ENCODE data around the gene FHL5. TPM values are rescaled to one million over a fixed set of nuclear protein-coding genes. Genes with fewer than 3 reads are reported as not detected.

The FHL5 gene
- total RNA-seq, 1 donor from 2014 or later, result not detected

GRCh38 chr6:96532399-96532798 is 30.5 kb upstream of the FHL5 start:
- H3K9me3 Mint-ChIP-seq, result peaks cover 6% of the 10 kb centered on the region
- Histone ChIP-seq H3K27ac (no peak overlapping the region), H3K9me3 (ENCODE audit: low read depth) (no peaks in the 10 kb centered on the region), H3K27me3 (no peaks in the 10 kb centered on the region), H3K79me2 (ENCODE audit: low read depth) (no peaks in the 10 kb centered on the region), H3F3A (ENCODE audit: low read depth) (no peaks in the 10 kb centered on the region), H3K9ac (no peak overlapping the region), H2AFZ (replicated peaks) (no peak overlapping the region), H3K36me3 (peaks cover 39% of the 10 kb centered on the region), H3K4me2 (no peak overlapping the region), H4K20me1 (ENCODE audit: low read depth) (no peaks in the 10 kb centered on the region), H3K4me1 (no peaks in the 10 kb centered on the region), H3K4me3 (no peak overlapping the region)
- no peak overlapping the region for H3K27ac Mint-ChIP-seq
- no peak overlapping the region for H3K4me3 Mint-ChIP-seq
- TF ChIP-seq EZH2phosphoT487 (IDR thresholded peaks at IDR 0.05), result no peak
- no peak for TF ChIP-seq CTCF (IDR thresholded peaks at IDR 0.05)
- no peak for TF ChIP-seq EZH2 (IDR thresholded peaks at IDR 0.05)
- peaks cover 42% of the 10 kb centered on the region for H3K36me3 Mint-ChIP-seq
- no peak for DNase-seq (ENCODE audit: low spot score)
- no peaks in the 10 kb centered on the region for H3K4me1 Mint-ChIP-seq
- no peaks in the 10 kb centered on the region for H3K27me3 Mint-ChIP-seq (ENCODE audit: insufficient read depth, low read depth)

- H3K27ac ChIP-seq, result no peak overlapping the region
- H3K27me3 ChIP-seq, result no peaks in the 10 kb centered on the region
- no peak overlapping the region for H3K9ac ChIP-seq
- H3K4me1 Mint-ChIP-seq, result no peaks in the 10 kb centered on the region
- H3K9me3 Mint-ChIP-seq, result no peaks in the 10 kb centered on the region
- H3K4me3 Mint-ChIP-seq, result no peak overlapping the region
- H3K27me3 Mint-ChIP-seq (ENCODE audit: insufficient read depth, low read depth), result no peaks in the 10 kb centered on the region
- H3K79me2 ChIP-seq (ENCODE audit: low read depth), result no peaks in the 10 kb centered on the region
- no peak for DNase-seq (ENCODE audit: low spot score)
- peaks cover 7% of the 10 kb centered on the region for H3K36me3 Mint-ChIP-seq
- no peak overlapping the region for H3K4me2 ChIP-seq
- TF ChIP-seq EZH2 (IDR thresholded peaks at IDR 0.05) (no peak), CTCF (IDR thresholded peaks at IDR 0.05) (no peak), EZH2phosphoT487 (IDR thresholded peaks at IDR 0.05) (no peak)
- H3K4me3 ChIP-seq, result no peak overlapping the region
- peaks cover 13% of the 10 kb centered on the region for H3K36me3 ChIP-seq
- H3K27ac Mint-ChIP-seq, result no peak overlapping the region
- no peaks in the 10 kb centered on the region for H3K9me3 ChIP-seq (ENCODE audit: low read depth)
- H3F3A ChIP-seq (ENCODE audit: low read depth), result peaks cover 4% of the 10 kb centered on the region
- H3K4me1 ChIP-seq, result no peaks in the 10 kb centered on the region
- no peaks in the 10 kb centered on the region for H4K20me1 ChIP-seq (ENCODE audit: low read depth)
- H2AFZ ChIP-seq (replicated peaks), result no peak overlapping the region
These were observed 25.2 kb upstream of the FHL5 start for GRCh38 chr6:96537726-96538125.

GRCh38 chr6:96542702-96543101 is 20.2 kb upstream of the FHL5 start:
- DNase-seq (ENCODE audit: low spot score), result peak; percentile 33
- Histone ChIP-seq H3K27me3 (no peaks in the 10 kb centered on the region), H3K9me3 (ENCODE audit: low read depth) (no peaks in the 10 kb centered on the region), H3K27ac (no peak overlapping the region), H2AFZ (replicated peaks) (no peak overlapping the region), H4K20me1 (ENCODE audit: low read depth) (no peaks in the 10 kb centered on the region), H3K4me2 (no peak overlapping the region), H3K9ac (no peak overlapping the region), H3K79me2 (ENCODE audit: low read depth) (no peaks in the 10 kb centered on the region), H3K4me3 (no peak overlapping the region), H3K36me3 (peaks cover 20% of the 10 kb centered on the region), H3F3A (ENCODE audit: low read depth) (peaks cover 4% of the 10 kb centered on the region), H3K4me1 (no peaks in the 10 kb centered on the region)
- Mint-ChIP-seq H3K4me3 (no peak overlapping the region), H3K27me3 (ENCODE audit: insufficient read depth, low read depth) (no peaks in the 10 kb centered on the region), H3K9me3 (no peaks in the 10 kb centered on the region), H3K36me3 (peaks cover 24% of the 10 kb centered on the region), H3K4me1 (no peaks in the 10 kb centered on the region), H3K27ac (no peak overlapping the region)
- no peak for TF ChIP-seq EZH2phosphoT487 (IDR thresholded peaks at IDR 0.05)
- TF ChIP-seq CTCF (IDR thresholded peaks at IDR 0.05), result peak; percentile 61
